ENCODE measurements around the gene RNASEH2B. TPM values are rescaled to one million over a fixed set of nuclear protein-coding genes. Genes with fewer than 3 reads are reported as not detected.

RNASEH2B gene
- total and polyA plus RNA-seq, 9 of the 15 experiments (the other 6 are each of a cell fraction or from before 2014, with no cell fraction given): 26.3 to 109 (median 62.5) TPM

GRCh38 chr13:50999641-51000040 is 90.0 kb downstream of the RNASEH2B start (continued):
- TF ChIP-seq ZNF224 (CRISPR knock-in tag; IDR thresholded peaks at IDR 0.05) (no peak), ZNF79 (CRISPR knock-in tag; IDR thresholded peaks at IDR 0.05; ENCODE audit: low read depth) (no peak), TRIM24 (IDR thresholded peaks at IDR 0.05) (no peak)

GRCh38 chr13:51000061-51000460 is 90.5 kb downstream of the RNASEH2B start:
- ATAC-seq (no peak), FAIRE-seq (no peak), DNase-seq (ENCODE audit: extremely low read depth in 1 of 4, low spot score in 3 of 4) (no peak)
- H3K9me1 ChIP-seq (ENCODE audit: control insufficient read depth, insufficient read depth, low read length): no peaks in the 10 kb centered on the region
- BruUV-seq (replicated peaks): no TSS peak
- H3K9ac ChIP-seq (ENCODE audit: insufficient read depth in 1 of 2, low read depth in 2 of 2, low read length in 2 of 2): no peak overlapping the region
- H3K4me3 ChIP-seq: no peak overlapping the region
- intact Hi-C loops (cut with micrococcal nuclease) (no loop called here), in situ Hi-C loops (cut with MboI) (no loop called here)
- WGBS (ENCODE audit: insufficient coverage, low coverage, missing lambda C conversion rate): 13% methylated on average over 3 of the region's 5 CpGs
- CTCF ChIA-PET (ENCODE audit: low intra/inter-chr PET ratio): no interaction called here
- no peaks in the 10 kb centered on the region for H3K9me3 ChIP-seq (replicated peaks; ENCODE audit: control insufficient read depth, insufficient read depth, low read depth, low read length)
- H3K79me2 ChIP-seq (ENCODE audit: control insufficient read depth, insufficient read depth, low read length): no peaks in the 10 kb centered on the region
- POLR2A ChIA-PET: interaction anchor here (0.7 kb wide), 1 partner anchor 42 kb away, joined by 4 read pairs; no protein-coding TSS in a partner anchor
- H2AFZ ChIP-seq (ENCODE audit: low read depth, low read length): no peak overlapping the region
- TF ChIP-seq DACH1 (IDR thresholded peaks at IDR 0.05; ENCODE audit: partially characterized antibody) (no peak), MXI1 (IDR thresholded peaks at IDR 0.05; ENCODE audit: low read depth, low read length) (no peak), ETS1 (conservative IDR thresholded peaks at IDR 0.05; ENCODE audit: control insufficient read depth, low read depth, low read length) (no peak), LEF1 (IDR thresholded peaks at IDR 0.05) (no peak), HDGF (IDR thresholded peaks at IDR 0.05) (no peak), NCOA1 (IDR thresholded peaks at IDR 0.05; ENCODE audit: low read depth) (no peak), GTF2A2 (tag; IDR thresholded peaks at IDR 0.05) (no peak), NBN (IDR thresholded peaks at IDR 0.05; ENCODE audit: low read depth) (no peak), SRSF7 (optimal IDR thresholded peaks at IDR 0.05; ENCODE audit: low read depth, low read length) (no peak), ATF6 (CRISPR knock-in tag; IDR thresholded peaks at IDR 0.05) (no peak), CC2D1A (IDR thresholded peaks at IDR 0.05) (no peak), TAF1 (IDR thresholded peaks at IDR 0.05; ENCODE audit: control insufficient read depth, extremely low read depth, insufficient read depth, low read length, severe bottlenecking) (no peak), MTF1 (CRISPR knock-in tag; IDR thresholded peaks at IDR 0.05; ENCODE audit: borderline replicate concordance) (no peak)
- no peaks in the 10 kb centered on the region for H4K20me1 ChIP-seq (replicated peaks; ENCODE audit: control insufficient read depth, insufficient read depth, low read length)
- no peak overlapping the region for H3K4me2 ChIP-seq (ENCODE audit: insufficient read depth, low read length)
- peaks cover 14 to 36% of the 10 kb centered on the region in 2 experiments; a peak in 4 of 5 replicates for H3K27me3 ChIP-seq (ENCODE audit: control insufficient read depth in 2 of 2, insufficient read depth in 2 of 2, low read length in 2 of 2)
- no peaks in the 10 kb centered on the region for H3K36me3 ChIP-seq (ENCODE audit: control insufficient read depth, insufficient read depth, low read length)
- no peaks in the 10 kb centered on the region for H3K4me1 ChIP-seq (replicated peaks in 1 of 2; ENCODE audit: control insufficient read depth in 2 of 2, insufficient read depth in 2 of 2, low read length in 2 of 2)
- H3K27ac ChIP-seq (ENCODE audit: extremely low read depth, low read depth, low read length): no peak overlapping the region

Measured in K562 (cell line).